ENCODE results near the gene ATP5F1D. TPM values are rescaled to one million over a fixed set of nuclear protein-coding genes. Genes with fewer than 3 reads are reported as not detected.

The ATP5F1D gene
- total and polyA plus RNA-seq, 2 donors: 47.6 to 150 TPM

- H3K4me3 ChIP-seq (ENCODE audit: low read length in 2 of 2): peak overlapping the region; percentile 28 to 41
- H3K4me1 ChIP-seq (ENCODE audit: control insufficient read depth in 2 of 2, insufficient read depth in 2 of 2, low read length in 2 of 2): peaks cover 37 to 61% of the 10 kb centered on the region in 2 donors
- DNase-seq (ENCODE audit: low read depth in 6 of 9, low spot score in 9 of 9): peak in 3 of 9 donors; percentile 61 to 76 (median 68)
- H3K36me3 ChIP-seq (ENCODE audit: control insufficient read depth in 2 of 2, insufficient read depth in 2 of 2, low read length in 1 of 2): peaks cover 38% of the 10 kb centered on the region in 2 donors
- peaks cover 0 to 11% of the 10 kb centered on the region in 2 donors for H3K9me3 ChIP-seq (ENCODE audit: control insufficient read depth in 2 of 2, insufficient read depth in 1 of 2, low read length in 1 of 2)
- 21% methylated on average over 17 of the region's 17 CpGs for WGBS
- peak overlapping the region; percentile 79 to 95 for H3K27ac ChIP-seq (ENCODE audit: low read depth in 1 of 2, low read length in 1 of 2)
- no peaks in the 10 kb centered on the region for H3K27me3 ChIP-seq (ENCODE audit: control insufficient read depth in 2 of 2, insufficient read depth in 1 of 2, low read length in 1 of 2)
Observed at GRCh38 chr19:1259206-1259875, 17.8 kb downstream of the ATP5F1D start.

- H3K4me3 ChIP-seq (ENCODE audit: low read length in 2 of 2): peak overlapping the region; percentile 41 to 72
- WGBS: 21% methylated on average over 33 of the region's 33 CpGs
- peaks cover 30 to 31% of the 10 kb centered on the region in 2 donors for H3K36me3 ChIP-seq (ENCODE audit: control insufficient read depth in 2 of 2, insufficient read depth in 2 of 2, low read length in 1 of 2)
- peak overlapping the region; percentile 79 to 95 for H3K27ac ChIP-seq (ENCODE audit: low read depth in 1 of 2, low read length in 1 of 2)
- peaks cover 0 to 4% of the 10 kb centered on the region in 2 donors for H3K27me3 ChIP-seq (ENCODE audit: control insufficient read depth in 2 of 2, insufficient read depth in 1 of 2, low read length in 1 of 2)
- peaks cover 37 to 69% of the 10 kb centered on the region in 2 donors for H3K4me1 ChIP-seq (ENCODE audit: control insufficient read depth in 2 of 2, insufficient read depth in 2 of 2, low read length in 2 of 2)
- DNase-seq (ENCODE audit: low read depth in 6 of 9, low spot score in 9 of 9): peak in 1 of 9 donors; percentile 60
- peaks cover 0 to 10% of the 10 kb centered on the region in 2 donors for H3K9me3 ChIP-seq (ENCODE audit: control insufficient read depth in 2 of 2, insufficient read depth in 1 of 2, low read length in 1 of 2)
Observed at GRCh38 chr19:1259876-1260748, 18.6 kb downstream of the ATP5F1D start.

- WGBS: under 1% methylated on average over 83 of the region's 83 CpGs
- Histone ChIP-seq H3K4me3 (ENCODE audit: low read length in 2 of 2) (peak overlapping the region; percentile 65 to 72), H3K27me3 (ENCODE audit: control insufficient read depth in 2 of 2, insufficient read depth in 1 of 2, low read length in 1 of 2) (peaks cover 2 to 10% of the 10 kb centered on the region in 2 donors), H3K36me3 (ENCODE audit: control insufficient read depth in 2 of 2, insufficient read depth in 2 of 2, low read length in 1 of 2) (peaks cover 22% of the 10 kb centered on the region in 2 donors), H3K9me3 (ENCODE audit: control insufficient read depth in 2 of 2, insufficient read depth in 1 of 2, low read length in 1 of 2) (peaks cover 0 to 14% of the 10 kb centered on the region in 2 donors), H3K27ac (ENCODE audit: low read depth in 1 of 2, low read length in 1 of 2) (peak overlapping the region; percentile 89 to 95), H3K4me1 (ENCODE audit: control insufficient read depth in 2 of 2, insufficient read depth in 2 of 2, low read length in 2 of 2) (peaks cover 39 to 74% of the 10 kb centered on the region in 2 donors)
- peak in 7 of 9 donors; percentile 93 to 99 (median 97) for DNase-seq (ENCODE audit: low read depth in 6 of 9, low spot score in 9 of 9)
Observed at GRCh38 chr19:1260749-1261537, 19.4 kb downstream of the ATP5F1D start.

GRCh38 chr19:1261538-1261797, 19.9 kb downstream of the ATP5F1D start:
- peak overlapping the region; percentile 65 to 72 for H3K4me3 ChIP-seq (ENCODE audit: low read length in 2 of 2)
- 5% methylated on average over 14 of the region's 14 CpGs for WGBS
- H3K27me3 ChIP-seq (ENCODE audit: control insufficient read depth in 2 of 2, insufficient read depth in 1 of 2, low read length in 1 of 2): peaks cover 7 to 15% of the 10 kb centered on the region in 2 donors
- peak overlapping the region; percentile 88 to 89 for H3K27ac ChIP-seq (ENCODE audit: low read depth in 1 of 2, low read length in 1 of 2)
- H3K4me1 ChIP-seq (ENCODE audit: control insufficient read depth in 2 of 2, insufficient read depth in 2 of 2, low read length in 2 of 2): peaks cover 44 to 79% of the 10 kb centered on the region in 2 donors
- no peak for DNase-seq (ENCODE audit: low read depth in 6 of 9, low spot score in 9 of 9)
- H3K9me3 ChIP-seq (ENCODE audit: control insufficient read depth in 2 of 2, insufficient read depth in 1 of 2, low read length in 1 of 2): peaks cover 0 to 18% of the 10 kb centered on the region in 2 donors
- H3K36me3 ChIP-seq (ENCODE audit: control insufficient read depth in 2 of 2, insufficient read depth in 2 of 2, low read length in 1 of 2): peaks cover 17 to 19% of the 10 kb centered on the region in 2 donors

- peaks cover 0 to 16% of the 10 kb centered on the region in 2 donors for H3K9me3 ChIP-seq (ENCODE audit: control insufficient read depth in 2 of 2, insufficient read depth in 1 of 2, low read length in 1 of 2)
- DNase-seq (ENCODE audit: low read depth in 6 of 9, low spot score in 9 of 9): no peak
- peak overlapping the region; percentile 65 to 72 for H3K4me3 ChIP-seq (ENCODE audit: low read length in 2 of 2)
- peaks cover 49 to 84% of the 10 kb centered on the region in 2 donors for H3K4me1 ChIP-seq (ENCODE audit: control insufficient read depth in 2 of 2, insufficient read depth in 2 of 2, low read length in 2 of 2)
- H3K27me3 ChIP-seq (ENCODE audit: control insufficient read depth in 2 of 2, insufficient read depth in 1 of 2, low read length in 1 of 2): peaks cover 11 to 21% of the 10 kb centered on the region in 2 donors
- peak overlapping the region; percentile 88 to 89 for H3K27ac ChIP-seq (ENCODE audit: low read depth in 1 of 2, low read length in 1 of 2)
- peaks cover 11 to 14% of the 10 kb centered on the region in 2 donors for H3K36me3 ChIP-seq (ENCODE audit: control insufficient read depth in 2 of 2, insufficient read depth in 2 of 2, low read length in 1 of 2)
- WGBS: 60% methylated on average over 28 of the region's 28 CpGs
Observed at GRCh38 chr19:1261798-1262622, 20.5 kb downstream of the ATP5F1D start.

- H3K27me3 ChIP-seq (ENCODE audit: control insufficient read depth in 2 of 2, insufficient read depth in 1 of 2, low read length in 1 of 2): peaks cover 11 to 27% of the 10 kb centered on the region in 2 donors
- H3K27ac ChIP-seq (ENCODE audit: low read depth in 1 of 2, low read length in 1 of 2): peak overlapping the region; percentile 88 to 89
- H3K4me1 ChIP-seq (ENCODE audit: control insufficient read depth in 2 of 2, insufficient read depth in 2 of 2, low read length in 2 of 2): peaks cover 56 to 87% of the 10 kb centered on the region in 2 donors
- peaks cover 0 to 16% of the 10 kb centered on the region in 2 donors for H3K9me3 ChIP-seq (ENCODE audit: control insufficient read depth in 2 of 2, insufficient read depth in 1 of 2, low read length in 1 of 2)
- peaks cover 5 to 7% of the 10 kb centered on the region in 2 donors for H3K36me3 ChIP-seq (ENCODE audit: control insufficient read depth in 2 of 2, insufficient read depth in 2 of 2, low read length in 1 of 2)
- DNase-seq (ENCODE audit: low read depth in 6 of 9, low spot score in 9 of 9): peak in 1 of 9 donors; percentile 44
- WGBS: 65% methylated on average over 21 of the region's 21 CpGs
- peak overlapping the region in 1 of 2 donors; percentile 13 for H3K4me3 ChIP-seq (ENCODE audit: low read length in 2 of 2)
Observed at GRCh38 chr19:1262623-1263123, 21.1 kb downstream of the ATP5F1D start.

GRCh38 chr19:1263188-1263587, 21.6 kb downstream of the ATP5F1D start:
- H3K4me3 ChIP-seq (ENCODE audit: low read length in 2 of 2): no peak overlapping the region
- H3K9me3 ChIP-seq (ENCODE audit: control insufficient read depth in 2 of 2, insufficient read depth in 1 of 2, low read length in 1 of 2): peaks cover 0 to 20% of the 10 kb centered on the region in 2 donors
- peaks cover 2% of the 10 kb centered on the region in 2 donors for H3K36me3 ChIP-seq (ENCODE audit: control insufficient read depth in 2 of 2, insufficient read depth in 2 of 2, low read length in 1 of 2)
- 84% methylated on average over 5 of the region's 5 CpGs for WGBS
- DNase-seq (ENCODE audit: low read depth in 6 of 9, low spot score in 9 of 9): no peak
- H3K27me3 ChIP-seq (ENCODE audit: control insufficient read depth in 2 of 2, insufficient read depth in 1 of 2, low read length in 1 of 2): peaks cover 11 to 32% of the 10 kb centered on the region in 2 donors
- H3K4me1 ChIP-seq (ENCODE audit: control insufficient read depth in 2 of 2, insufficient read depth in 2 of 2, low read length in 2 of 2): peaks cover 61 to 87% of the 10 kb centered on the region in 2 donors
- no peak overlapping the region for H3K27ac ChIP-seq (ENCODE audit: low read depth in 1 of 2, low read length in 1 of 2)

Data from thymus (tissue), 11 donors.